Tibial nerve (tissue), 3 donors: ENCODE results near the gene DOCK1.

Experiments
- CTCF ChIP-seq, 5 experiments: fragments of 200-600 bp in 3 of 5; fragments of 450-650 bp in 2 of 5; sonication (generic) in 3 of 5; IDR thresholded peaks; one replicate each; pipeline ENCODE4 v1.5.1; 2016 to 2019; ENCODE audit warnings: antibody characterized with exemption in 5 of 5, mild to moderate bottlenecking in 3 of 5, moderate library complexity in 2 of 5
- POLR2A ChIP-seq, 2 donors: fragments of 450-650 bp; IDR thresholded peaks; one replicate each; pipeline ENCODE4 v1.6.1; 2017; ENCODE audit warnings: antibody characterized with exemption in 2 of 2, mild to moderate bottlenecking in 2 of 2, moderate library complexity in 2 of 2

DNA sequence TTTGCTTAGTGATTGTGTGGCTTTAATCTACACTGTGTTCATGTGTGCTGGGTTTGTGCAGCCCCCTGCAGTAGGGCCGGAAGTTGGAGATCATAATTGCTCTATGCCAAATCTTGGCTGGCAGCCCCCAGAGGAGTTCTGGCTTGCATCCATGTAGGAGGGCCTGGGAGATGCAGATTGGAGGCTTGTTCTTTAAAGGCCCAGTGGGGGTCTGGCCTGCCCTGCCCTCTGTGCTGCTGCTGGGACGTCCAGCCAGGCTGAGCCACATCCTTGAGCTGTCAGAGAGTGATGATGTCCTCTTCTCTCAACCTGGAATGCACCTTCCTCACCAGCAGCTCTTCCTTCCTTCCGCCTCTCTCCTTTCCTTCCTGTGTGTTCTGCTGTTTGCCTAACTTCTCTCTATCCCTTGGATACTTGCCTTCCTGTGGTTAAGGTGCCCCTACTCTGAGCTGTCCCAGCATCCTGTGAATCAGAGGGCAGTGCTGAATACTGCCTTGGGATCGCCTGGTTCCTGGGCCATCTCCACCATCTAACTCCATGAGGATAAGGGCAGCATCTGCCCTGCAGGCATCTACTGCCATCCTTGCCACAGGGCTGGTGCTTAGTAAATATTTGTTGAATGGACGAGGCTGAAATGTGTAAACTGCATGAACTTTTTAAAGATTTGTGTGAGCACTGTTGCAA lies 30.2 kb downstream of the DOCK1 start:
- TF ChIP-seq POLR2A (IDR thresholded peaks at IDR 0.05): no peak
- TF ChIP-seq CTCF (IDR thresholded peaks at IDR 0.05): no peak
